Subcutaneous adipose tissue (tissue), 4 donors: Measurements from ENCODE around the gene FHOD1. TPM values are rescaled to one million over a fixed set of nuclear protein-coding genes. Genes with fewer than 3 reads are reported as not detected.

Experiments used
- CTCF ChIP-seq: fragments of 450-650 bp; IDR thresholded peaks from one replicate; pipeline ENCODE4 v1.5.1; 2016; ENCODE audit warnings: low read depth, mild to moderate bottlenecking, control low read depth, antibody characterized with exemption, moderate library complexity
- total RNA-seq, 4 donors: library from RNA; depleted of rRNA; stranded (reverse); fragments of >200 nt; gene quantifications; one replicate each; pipeline ENCODE4 v1.1.0, GENCODE V29; 2016

FHOD1 gene
- total RNA-seq, 4 donors from 2014 or later: 10.3 to 83.3 (median 20.9) TPM

DNA sequence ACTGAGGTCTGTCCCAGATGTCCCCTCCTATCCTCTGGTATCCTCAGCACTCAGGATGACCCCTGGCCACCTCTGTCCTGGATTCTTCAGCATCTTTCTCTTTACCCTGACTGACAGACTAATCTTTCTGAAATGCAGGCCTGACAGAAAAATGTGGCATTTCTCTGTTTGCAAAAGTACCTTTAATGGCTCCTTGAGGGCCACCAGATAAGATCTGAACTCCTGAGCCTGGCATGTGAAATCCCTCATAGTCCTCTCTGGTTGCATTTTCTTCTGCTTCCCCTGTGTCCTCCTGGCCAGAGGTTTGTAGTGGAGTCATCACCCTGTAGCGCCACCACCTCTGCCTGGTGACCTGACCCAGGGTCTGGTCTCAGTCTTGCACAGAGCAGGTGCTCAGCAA lies 50.4 kb downstream of the FHOD1 start:
- TF ChIP-seq CTCF: no peak

DNA sequence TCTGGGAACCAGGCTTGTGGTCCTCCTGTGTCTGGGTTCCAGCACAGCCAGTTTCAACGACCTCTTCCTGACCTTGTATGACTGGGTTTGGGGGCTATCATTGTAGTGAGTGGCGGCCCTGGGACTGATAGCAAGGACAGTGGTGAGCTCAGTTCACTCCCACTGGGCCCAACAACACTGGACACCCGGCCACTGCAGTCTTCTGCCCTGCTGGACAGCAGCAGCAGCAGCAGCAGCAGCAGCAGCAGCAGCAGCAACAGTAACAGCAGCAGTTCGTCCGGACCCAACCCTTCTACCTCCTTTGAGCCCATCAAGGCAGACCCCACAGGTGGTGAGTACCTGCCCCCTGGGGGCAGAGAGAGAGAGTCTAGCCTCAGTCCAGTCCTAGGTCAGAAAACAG lies 51.6 kb downstream of the FHOD1 start:
- no peak for TF ChIP-seq CTCF

DNA sequence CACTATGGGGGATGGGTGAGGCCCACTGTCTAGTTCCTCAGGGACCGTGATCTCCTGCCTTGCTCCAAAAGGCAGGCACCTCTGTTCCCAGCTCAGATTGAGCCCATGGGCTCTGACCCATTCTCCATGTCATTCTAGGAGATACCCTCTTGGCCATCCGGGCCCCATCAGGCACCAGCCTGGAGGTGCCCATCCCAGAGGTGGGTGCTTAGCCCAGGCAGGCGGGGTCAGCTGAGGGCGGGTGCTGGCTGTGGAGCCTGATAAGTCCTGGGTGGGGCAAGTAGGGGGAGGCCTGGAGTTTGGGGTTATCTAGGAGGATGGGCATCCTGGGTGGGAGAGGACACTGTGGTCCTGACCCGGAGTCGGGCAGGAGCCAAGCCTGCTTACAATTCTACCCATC lies 53.0 kb downstream of the FHOD1 start:
- no peak for TF ChIP-seq CTCF

DNA sequence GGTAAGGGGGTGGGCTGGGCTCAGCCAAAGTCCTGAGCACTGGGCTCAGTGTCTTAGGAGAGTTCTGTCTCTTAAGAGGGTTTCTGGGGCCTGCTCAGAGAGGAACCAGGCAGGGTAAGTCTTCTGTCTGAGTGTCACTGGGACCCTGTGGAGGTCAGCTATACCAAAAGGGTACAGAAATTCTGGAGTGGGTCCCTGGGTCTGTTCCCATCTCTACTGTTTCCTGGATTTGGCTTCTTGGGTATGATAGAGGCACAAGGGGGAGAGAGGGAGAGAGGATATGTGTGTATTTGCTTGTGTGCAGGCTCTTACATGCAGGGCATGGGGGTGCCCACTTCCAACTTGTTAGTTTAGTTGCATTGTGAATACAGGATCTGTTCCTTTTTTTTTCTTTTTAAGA lies 53.7 kb downstream of the FHOD1 start:
- TF ChIP-seq CTCF: no peak

- no peak for TF ChIP-seq CTCF
Observed at GRCh38 chr16:67192781-67193361, 54.4 kb downstream of the FHOD1 start.

- TF ChIP-seq CTCF: no peak
Observed at GRCh38 chr16:67191995-67192681, 55.1 kb downstream of the FHOD1 start, which contains the start of gene E2F4. Gene E2F4 (plus strand): TSS chr16:67192155. CDS start chr16:67192228, 73 bp downstream.

DNA sequence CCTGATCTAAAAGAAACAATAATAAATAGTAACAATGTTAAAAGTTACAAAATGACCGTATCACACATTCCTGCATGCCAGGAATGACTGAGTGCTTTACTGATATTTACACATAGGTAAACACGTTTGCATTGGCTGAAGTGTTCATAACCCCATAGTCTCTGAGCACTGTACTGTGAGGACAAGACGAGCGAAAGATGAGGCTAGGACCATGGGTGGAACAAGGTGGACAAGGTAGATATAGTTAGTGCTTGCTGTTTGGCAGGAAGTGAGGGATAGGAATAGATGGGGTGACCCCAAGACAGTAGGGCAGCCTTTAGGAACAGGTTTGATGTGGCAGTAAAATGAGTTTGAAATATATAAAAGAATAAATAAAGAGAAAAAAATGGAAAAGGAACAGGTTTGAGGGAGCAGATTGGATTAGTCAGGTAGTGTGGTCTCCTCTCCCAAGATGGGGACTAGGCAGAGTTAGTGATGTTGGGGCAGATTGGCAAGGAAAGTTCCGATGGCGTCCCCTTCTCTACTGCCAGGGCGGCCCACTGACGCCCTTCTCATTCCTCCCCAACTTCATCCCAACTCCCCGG lies 55.8 kb downstream of the FHOD1 start:
- no peak for TF ChIP-seq CTCF
